Stimulated activated naive CD8-positive, alpha-beta T cell treated with anti-CD3 and anti-CD28 coated beads, Interleukin-15, Interleukin-2, amounts not matched to agents 100 ng/mL and 50 ng/mL, for 24 hours (primary cell): ENCODE measurements around the gene NOM1.

Experiments
- H3K27ac Mint-ChIP-seq: one replicate; pipeline ENCODE4 v1.8.0; 2021; ENCODE audit warnings: mild to moderate bottlenecking, mixed read lengths
- H3K27me3 Mint-ChIP-seq: one replicate; pipeline ENCODE4 v1.8.0; 2021; ENCODE audit warnings: mixed read lengths
- H3K36me3 Mint-ChIP-seq: one replicate; pipeline ENCODE4 v1.8.0; 2021; ENCODE audit warnings: low read depth, mixed read lengths
- H3K4me1 Mint-ChIP-seq: one replicate; pipeline ENCODE4 v1.8.0; 2021; ENCODE audit warnings: low read depth, mixed read lengths
- H3K4me3 Mint-ChIP-seq: one replicate; pipeline ENCODE4 v1.8.0; 2021; ENCODE audit warnings: mild to moderate bottlenecking, mixed read lengths
- H3K9me3 Mint-ChIP-seq: one replicate; pipeline ENCODE4 v1.8.0; 2021; ENCODE audit warnings: mixed read lengths

NOM1 gene

GRCh38 chr7:157021071-157021870 lies 71.8 kb downstream of the NOM1 start:
- Mint-ChIP-seq H3K9me3 (no peaks in the 10 kb centered on the region), H3K4me1 (peaks cover 17% of the 10 kb centered on the region), H3K27me3 (peaks cover 80% of the 10 kb centered on the region), H3K36me3 (no peaks in the 10 kb centered on the region), H3K27ac (no peak overlapping the region), H3K4me3 (no peak overlapping the region)

DNA sequence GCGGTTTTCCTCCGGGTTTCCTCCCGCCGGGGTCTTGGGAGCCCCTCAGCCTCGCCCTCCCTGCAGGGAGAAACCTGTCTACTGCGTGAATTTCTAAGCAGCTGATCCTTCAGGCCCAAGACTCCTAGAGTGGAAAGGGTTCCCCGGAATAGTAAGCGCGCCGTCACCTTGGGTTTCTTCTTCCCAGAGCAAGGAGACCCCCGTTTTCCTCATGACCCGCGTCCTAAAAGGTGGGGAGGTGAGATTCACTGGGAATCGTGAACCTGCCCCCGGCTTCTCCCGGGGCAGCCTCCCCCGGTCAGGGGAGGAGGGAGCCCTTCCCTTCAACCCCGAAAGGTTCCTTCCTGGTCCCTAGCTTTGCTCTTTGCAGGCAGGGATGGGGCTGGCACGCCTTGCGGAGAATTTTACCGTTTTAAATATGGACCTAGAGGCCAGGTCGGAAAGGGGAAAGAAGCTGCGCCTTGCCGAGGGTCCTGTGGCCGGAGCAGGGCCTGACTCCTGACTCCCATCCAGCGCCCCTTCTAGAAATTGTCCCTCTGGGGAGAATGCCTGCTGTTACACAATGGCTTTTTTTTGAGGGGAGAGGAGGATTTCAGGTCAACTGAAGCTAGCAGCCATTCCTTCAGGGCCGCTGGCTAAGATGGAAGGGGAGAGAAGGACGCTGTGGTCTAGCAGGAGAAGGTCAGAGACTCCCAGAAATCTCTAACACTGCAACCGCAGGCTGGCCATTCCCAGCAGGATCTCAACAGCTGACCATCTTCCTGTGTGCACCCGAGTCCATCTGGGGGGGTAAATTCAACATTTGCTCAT lies 72.6 kb downstream of the NOM1 start:
- Mint-ChIP-seq H3K4me3 (no peak overlapping the region), H3K27me3 (peaks cover 80% of the 10 kb centered on the region), H3K9me3 (no peaks in the 10 kb centered on the region), H3K4me1 (peaks cover 11% of the 10 kb centered on the region), H3K36me3 (no peaks in the 10 kb centered on the region), H3K27ac (no peak overlapping the region)
